Measurements from ENCODE around the gene MAPK10.

Gene MAPK10

DNA sequence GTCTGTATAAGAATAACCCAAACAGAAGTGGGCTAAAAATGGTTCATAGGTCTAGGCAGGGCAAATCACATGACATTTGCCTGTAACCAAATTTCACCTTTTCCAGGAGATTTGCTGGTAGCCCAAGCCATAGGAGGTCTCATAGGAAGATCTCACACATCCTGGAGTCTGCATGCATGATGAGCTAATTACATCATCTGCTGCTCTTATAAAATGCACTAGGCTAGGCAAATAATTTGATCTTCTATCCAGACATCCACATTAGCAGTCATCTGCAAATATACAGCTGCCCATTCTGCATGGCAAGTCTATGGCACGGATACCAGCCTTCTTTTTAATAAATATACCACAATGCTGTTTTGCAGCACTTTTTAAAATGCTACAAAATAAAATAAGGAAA lies 87.2 kb downstream of the MAPK10 start:
- no peak for FAIRE-seq

DNA sequence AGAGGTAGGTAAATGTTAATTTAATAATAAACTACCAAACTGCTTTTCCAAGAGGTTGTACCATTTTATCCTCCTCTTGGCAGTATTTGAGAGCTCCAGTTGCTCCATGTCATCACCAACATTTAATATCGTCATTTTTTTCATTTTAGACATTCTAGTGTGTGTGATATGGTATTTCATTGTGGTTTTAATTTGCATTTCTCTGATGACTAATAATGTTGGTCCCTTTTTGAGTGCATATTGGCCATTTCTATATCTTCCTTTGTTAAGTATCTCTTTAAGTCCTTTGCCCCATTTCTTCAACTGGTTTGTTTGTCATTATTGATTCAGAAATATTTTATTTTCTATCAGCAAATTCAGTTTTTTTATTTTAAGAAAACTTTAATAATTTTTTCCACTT lies 88.8 kb downstream of the MAPK10 start:
- no peak for FAIRE-seq

DNA sequence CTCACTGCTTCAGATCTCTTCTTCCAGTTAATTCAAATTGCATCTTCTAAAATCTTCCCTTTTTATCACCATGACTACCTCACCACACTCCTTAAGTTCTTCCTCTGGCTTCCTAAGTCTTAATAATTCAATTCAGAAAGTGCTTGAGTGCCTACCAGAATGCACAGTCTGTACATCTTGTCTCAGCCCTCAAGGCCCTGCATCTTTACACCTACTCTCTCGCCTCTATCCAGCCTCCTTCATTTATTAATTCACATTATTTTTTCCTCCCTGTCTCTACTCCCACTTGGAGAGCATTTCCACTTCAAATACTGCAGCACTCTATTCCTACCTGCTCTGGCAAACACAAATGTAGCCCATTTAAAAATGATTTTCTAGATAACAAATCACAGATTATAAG lies 90.5 kb downstream of the MAPK10 start:
- FAIRE-seq, result no peak

DNA sequence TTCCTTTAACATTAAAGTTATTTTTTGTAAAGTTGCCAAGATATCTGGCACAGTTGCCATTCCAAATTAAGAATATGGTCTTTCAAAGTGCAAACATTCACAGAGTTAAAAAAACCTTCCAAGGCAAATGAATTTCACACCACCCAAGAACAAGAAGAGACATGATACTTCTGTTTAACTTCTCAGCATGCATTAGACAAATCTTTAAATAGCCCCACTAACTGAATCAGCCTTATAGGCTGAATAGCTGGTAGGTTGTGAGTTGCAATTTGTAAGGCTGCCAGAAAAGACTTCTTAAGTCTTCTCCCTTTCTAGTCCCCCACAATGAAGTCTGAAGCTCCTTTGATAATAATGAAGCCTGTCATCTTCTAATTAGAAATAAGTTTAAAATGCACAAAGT lies 95.6 kb downstream of the MAPK10 start:
- FAIRE-seq, result no peak

DNA sequence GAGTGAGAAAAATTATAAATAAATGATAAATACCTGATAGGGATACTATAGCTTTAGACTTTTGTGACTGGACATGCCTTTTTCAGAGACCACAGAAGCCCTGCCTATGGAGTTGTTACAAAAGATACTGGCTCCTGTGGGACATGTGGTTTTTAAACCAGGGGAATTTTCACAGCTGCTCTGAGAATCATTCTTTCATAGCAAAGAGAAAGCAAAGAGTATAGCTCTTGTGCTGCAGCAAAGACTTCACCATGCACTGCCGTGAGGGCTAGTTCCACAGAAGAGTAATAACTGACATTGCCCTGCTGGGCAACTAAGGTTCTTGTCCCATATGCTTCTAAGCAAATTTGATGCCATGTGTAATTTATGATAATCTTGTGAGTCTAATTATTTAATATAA lies 98.2 kb downstream of the MAPK10 start:
- FAIRE-seq, result no peak

DNA sequence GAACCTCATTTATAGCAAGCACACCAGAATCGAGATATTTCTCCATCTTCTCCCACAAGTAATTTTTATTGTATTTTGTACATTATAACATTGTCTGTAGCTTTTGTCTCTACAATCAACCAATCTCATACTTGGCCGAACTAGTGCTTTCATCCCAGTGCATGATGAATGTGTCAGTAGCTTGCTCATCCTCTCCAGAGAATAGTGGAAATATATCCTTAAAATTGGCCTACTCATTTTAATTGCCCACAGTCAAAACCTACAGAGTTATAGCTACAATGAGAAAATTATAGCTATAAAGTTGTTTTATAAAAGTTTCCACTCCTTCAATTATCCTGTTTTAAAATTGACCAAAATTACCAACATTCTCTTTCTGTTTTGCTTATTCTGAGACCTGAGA lies 103.8 kb downstream of the MAPK10 start:
- no peak for FAIRE-seq

DNA sequence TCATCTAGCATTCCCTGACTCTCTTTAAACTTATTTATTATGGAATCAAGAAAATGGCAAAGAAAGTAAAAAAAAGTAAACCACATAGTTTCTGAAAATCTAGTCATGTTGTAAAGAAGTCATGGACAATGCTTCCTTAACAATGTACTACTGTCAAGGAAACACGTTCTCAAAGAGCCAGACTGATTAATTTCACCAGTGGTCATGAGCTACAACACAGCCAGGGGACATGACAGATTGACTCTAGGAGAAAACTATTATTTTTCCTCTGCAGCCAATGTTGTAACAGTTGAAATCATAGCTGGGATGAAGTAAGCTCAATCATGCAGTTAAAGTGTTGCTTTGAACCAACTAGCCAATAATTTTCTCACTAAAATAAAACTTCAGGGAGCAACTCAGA lies 109.2 kb downstream of the MAPK10 start:
- FAIRE-seq, result no peak

DNA sequence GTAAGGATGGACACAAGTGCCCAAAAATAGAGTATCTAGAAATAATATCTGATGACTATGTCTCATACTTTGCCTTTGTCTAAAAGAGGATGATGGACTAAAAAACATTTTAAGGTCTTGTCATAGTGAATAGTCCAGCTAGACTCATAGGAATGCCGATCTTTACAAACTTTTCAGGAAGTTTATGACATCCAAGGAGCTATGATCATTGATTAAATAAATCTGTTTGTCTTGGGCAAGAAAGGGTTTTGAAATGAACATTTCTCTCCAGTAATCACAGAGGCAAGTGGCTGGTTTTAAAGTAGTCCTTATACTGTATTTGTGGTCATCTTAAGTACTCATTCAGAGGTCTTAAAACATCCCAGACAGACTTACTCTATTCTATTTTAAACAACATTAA lies 109.8 kb downstream of the MAPK10 start:
- no peak for FAIRE-seq

DNA sequence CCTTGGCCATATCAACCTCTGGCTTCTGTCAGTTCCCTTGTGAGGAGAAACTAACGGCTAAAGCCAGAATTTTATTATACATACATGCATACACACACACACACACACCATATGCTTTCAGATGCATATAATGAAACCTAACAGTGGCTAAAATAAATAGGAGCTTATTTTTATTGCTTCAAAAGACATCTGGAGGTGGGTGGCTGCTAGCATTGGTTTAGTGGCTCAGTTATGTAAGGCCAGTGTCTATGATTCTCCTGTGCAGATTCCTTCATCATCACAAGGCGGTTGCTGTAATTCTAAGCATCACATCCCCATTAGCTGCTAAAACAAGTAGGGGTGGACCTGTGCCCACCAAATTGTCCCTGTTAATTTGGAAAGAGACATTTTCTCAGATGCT lies 110.8 kb downstream of the MAPK10 start:
- FAIRE-seq, result no peak

DNA sequence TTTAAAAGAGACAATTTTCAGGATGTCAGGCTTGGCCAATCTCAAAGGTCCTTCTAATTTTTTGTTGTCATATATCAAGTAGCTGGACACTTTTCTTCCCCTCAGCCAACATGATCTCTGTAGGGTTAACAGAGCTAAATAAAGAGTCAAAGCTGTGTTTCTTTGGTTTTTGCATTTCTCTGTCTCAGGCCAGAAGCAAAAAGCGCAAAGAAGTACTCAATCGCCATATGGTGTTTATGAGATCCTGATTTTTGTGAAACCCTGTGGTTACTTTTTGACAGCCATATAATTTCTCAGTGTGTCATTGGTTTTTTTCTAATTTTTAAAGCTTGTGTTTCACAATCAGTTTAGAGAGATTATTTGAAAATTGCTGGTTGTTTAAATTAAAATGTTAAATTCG lies 111.9 kb downstream of the MAPK10 start:
- no peak for FAIRE-seq

DNA sequence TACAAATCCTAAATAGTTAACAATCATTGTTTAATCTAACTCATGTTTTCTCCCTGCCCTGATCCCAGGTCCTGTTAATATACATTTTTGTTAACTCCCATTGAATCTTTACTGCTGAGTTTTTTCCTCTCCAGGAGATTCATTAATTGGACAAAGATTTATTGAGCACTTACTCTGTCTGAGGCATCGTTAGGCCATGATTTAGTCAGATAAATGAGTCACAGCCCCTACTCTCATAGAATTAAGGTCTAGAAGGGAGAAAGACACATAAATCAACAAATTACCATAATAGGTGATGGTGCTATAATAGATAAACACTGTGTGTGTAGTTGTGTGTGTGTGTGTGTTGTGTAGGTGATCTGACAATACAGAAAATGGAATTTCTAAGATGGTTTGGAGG lies 112.5 kb downstream of the MAPK10 start:
- FAIRE-seq, result no peak

DNA sequence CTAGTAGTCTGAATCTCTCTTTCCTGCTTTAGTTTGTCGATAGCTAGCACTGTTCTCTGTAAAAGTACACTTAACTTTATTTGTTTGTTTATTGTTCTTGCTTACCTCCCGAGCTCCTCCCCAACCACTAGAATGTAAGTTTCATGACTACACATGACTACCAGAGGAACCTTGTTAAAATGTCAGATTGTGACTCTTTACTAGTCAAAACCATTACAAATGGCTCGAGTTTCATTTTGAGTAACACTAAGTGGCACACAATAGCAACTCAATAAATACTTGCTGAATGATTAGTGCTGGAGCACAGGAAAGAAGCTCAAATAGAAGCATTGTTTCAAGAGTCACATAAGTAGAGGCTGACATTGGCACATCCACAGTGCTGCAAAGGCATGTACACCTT lies 116.1 kb downstream of the MAPK10 start:
- FAIRE-seq, result no peak

DNA sequence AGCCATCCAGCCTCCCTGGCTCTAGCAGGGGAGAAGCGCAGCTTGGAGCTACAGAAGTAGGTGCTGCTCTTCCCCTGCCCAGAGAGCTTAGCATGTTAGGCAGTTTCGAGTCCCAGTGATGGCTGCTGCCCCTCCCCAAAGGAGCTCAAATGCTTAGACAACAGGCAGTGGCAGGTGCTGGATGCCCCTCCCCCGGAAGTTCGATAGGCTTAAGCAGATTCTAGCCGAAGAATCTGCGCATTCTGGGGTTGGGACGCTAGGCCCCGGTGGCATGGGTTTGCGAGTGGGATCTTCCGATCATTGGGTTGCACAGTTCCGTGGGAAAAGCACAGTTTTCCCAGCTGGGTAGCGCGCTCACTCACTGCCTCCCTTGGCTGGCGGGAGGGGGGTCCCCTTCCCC lies 117.2 kb downstream of the MAPK10 start:
- no peak for FAIRE-seq

DNA sequence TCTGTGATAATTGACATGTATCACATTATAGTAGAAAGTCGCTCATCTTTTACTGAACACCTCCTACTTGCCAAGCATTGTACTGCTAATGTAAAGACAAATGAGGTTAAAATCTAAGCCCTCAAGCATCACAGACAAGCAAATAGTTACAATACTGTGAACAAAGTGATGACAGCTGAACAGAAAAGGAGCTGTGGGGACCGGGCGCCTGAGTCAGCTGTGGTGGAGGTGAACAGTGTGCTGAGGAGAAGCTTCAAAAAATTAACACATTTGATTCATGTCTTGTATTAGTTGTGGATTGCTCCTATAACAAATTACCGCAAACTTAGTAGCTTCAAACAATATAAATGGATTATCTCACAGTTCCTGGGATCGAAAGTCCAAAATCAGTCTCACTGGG lies 124.3 kb downstream of the MAPK10 start:
- FAIRE-seq, result no peak

DNA sequence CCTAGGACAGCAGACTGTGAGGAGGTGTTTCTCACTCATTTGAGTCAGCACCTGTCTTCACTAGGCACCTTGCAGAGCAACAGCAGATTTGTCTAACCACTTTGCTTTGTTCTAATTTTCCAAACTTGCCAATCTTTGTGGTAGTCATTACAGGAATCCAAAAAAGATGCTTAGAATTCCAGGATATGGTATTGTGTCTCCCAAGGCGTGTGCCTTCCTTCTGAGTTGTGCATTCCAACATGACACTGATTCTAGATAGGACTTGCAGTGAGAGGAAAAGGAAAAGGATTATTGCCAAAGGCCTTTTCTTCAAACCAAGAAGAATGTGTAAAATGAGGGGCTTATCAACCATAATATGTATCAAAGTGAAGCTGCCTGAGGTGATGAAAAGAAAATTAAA lies 126.2 kb downstream of the MAPK10 start:
- FAIRE-seq, result no peak

DNA sequence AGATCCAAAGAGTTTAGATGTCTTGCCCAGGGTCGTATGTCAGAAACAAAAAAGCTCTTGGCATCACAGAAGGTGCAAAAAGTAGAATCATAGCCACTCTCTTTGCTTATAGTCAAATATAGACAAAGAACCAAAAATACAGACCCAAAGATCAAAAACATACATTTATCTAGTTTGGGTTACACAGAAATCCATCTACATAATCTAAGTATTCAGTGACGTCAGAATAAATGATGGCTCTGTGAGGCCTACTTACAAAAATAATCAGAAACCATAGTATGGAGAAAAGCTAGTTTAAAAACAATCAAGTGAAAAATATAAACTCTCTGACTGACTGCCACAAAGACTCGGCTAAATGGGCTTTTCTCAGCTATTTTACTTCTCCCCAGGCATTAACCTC lies 126.8 kb downstream of the MAPK10 start:
- FAIRE-seq, result no peak

DNA sequence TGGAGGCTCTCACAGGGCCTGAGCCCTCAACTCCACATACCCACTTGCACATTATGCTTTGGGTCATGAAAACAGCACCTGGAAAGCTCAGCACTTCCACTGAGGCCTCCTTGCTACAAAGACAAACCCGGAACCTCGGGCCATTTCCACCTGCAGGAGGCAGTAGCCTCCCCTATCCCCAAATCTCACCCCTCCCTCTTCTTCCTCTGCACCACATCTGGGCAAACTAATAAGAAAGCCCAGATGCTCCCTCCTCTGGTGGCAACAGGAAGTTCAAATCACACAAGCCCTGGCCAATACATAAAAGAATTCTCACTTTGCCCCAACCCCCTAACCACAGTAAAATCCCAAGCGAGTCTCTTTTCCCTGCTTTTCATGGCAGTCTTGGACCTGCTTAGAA lies 136.4 kb downstream of the MAPK10 start:
- FAIRE-seq, result no peak

DNA sequence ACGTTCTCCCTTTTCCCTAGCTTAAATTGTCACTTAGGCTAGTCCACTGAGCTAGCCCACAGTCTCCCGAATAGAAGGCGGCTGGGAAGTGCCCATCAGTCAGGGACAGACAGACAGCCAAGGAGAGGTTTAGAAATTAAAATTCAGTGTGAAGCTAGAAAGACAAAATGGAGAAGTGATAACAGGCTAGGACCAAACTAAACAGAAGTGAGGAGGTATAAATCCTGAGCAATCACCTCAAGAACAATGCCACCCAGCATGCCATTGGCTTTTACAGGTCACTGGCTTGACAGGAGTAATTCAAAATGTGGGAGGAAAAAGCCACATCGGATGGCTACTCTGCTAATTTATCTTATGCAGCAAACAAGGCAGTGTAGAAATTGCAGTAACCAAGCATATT lies 138.9 kb downstream of the MAPK10 start:
- FAIRE-seq, result no peak

DNA sequence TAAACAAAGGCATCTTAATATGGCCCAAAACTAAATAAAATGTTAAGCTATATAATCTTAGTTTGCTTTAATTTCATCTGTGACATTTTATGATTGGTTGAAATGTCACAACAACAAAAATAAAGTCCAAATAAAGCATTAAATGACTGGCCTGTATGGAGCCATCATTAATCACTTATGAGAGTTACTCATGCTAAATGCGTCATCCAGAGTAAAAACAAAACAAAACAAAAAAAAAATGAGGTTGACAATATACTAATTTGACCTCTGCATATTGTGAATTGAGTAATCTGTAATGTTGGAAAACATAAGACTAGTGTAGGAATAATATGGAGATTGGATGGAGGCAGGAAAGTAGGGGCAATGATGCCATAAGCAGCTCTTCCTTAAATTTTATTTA lies 139.7 kb downstream of the MAPK10 start:
- no peak for FAIRE-seq

DNA sequence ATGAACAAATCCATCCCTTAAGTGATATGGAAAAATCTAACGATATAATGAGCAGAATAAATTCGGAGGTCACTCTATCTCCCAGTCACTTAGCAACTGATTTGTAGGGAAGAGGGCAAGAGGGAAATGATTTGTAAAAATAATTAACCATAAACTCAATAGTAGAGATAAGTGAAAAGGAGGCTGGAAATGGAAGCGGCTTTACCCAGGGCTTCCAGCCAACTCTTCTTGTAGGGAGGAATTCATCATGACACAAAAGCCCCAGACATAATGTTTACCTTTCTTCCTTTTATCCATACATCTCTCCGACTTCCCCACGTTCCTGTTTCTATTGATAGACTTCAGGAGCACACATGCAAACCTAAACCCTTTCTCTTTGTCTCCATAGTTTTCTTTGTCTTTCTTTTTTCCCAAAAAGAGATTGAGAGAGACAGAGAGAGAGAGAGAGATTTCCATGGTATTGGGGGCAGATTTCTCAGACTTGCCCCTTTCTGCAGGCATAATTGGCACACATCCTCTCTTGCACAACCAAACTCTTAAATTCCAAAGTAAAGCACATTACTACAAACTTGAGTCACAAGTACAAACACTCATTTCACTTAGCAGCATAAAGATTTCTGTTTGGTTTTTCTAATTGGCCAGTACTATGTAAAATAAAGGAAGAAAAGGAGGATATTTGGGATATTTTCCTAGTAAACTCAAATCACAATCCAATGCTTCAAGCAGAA lies 140.9 kb downstream of the MAPK10 start:
- no peak for FAIRE-seq

DNA sequence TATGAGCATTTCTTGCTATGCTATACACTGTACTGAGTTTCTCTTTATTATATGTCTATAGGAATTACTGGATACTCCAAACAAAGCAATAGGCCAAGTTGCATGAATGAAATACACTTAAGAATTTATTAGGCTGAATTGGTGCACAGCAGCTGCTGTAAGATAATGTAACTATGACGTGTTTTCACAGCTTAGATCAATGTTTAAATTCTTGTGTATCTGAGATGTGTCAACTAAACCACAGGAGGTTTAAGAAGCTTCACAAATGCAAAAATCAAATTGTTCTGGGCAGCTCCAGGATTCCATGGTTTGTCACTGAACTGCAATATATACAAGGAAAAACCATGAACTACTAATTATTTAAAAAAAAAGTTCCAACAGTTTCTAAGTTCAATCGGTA lies 156.7 kb downstream of the MAPK10 start:
- FAIRE-seq, result no peak

DNA sequence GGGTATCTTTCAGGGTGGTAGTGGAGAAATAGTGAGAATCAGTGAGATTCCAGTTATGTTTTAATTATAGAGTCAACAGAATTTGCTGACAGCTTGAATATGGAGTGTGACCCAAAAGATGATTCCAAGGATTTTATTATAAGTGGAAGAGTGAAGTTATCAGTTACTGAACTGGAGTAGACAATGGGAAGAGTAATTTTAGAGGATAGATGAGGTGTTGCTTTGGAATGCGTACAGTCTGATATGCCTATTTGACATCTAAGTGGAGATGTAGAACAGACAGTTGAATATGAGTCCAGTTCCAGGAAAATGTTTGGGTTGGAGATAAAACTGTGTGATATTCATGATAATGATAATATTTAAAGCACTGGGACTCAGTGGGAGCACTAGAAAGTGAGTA lies 174.2 kb downstream of the MAPK10 start:
- FAIRE-seq, result no peak

DNA sequence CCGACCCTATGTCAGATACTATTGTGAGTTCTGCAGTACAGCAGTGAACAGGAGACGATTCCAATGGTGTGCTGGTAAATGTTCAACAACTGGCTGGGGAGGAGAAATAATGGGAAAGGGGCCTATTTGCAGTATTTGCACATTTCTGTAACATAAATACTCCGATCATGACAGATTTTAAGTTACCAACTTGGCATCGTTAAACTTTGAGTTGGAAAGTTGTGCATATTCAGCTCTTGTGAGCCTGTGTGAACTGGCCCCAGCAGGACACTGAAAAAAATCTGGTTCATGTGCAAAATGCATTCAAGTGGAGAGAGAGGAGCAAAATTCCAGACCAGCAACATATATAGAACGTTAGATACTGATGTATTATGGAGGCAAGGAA lies 175.0 kb downstream of the MAPK10 start:
- FAIRE-seq, result no peak

DNA sequence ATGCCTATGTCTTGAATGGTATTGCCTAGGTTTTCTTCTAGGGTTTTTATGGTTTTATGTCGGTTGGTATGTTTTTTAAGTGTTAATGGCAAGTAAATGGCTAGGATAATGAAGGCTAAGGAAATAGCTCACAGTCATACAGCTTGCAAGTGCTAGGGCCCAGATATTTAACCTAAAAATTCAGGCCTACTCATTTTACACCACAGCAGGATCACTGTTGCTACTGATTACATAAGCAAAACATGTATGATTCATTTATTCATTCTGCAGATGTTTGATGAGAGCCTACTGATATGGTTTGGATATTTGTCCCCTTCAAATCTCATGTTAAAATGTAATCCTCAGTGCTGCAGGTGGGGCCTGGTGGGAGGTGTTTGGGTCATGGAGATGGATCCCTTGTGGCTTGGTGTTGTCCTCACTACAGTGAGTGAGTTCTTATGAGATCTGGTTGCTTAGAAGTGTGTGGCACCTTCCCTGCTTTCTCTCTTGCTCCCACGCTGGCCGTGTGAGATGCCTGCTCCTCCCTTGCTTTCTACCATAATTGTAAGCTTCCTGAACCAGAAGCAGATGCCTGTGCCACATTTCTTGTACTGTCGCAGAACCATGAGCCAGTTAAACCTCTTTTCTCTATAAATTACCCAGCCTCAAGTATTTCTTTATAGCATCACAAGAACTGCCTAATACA lies 175.5 kb downstream of the MAPK10 start:
- no peak for FAIRE-seq

DNA sequence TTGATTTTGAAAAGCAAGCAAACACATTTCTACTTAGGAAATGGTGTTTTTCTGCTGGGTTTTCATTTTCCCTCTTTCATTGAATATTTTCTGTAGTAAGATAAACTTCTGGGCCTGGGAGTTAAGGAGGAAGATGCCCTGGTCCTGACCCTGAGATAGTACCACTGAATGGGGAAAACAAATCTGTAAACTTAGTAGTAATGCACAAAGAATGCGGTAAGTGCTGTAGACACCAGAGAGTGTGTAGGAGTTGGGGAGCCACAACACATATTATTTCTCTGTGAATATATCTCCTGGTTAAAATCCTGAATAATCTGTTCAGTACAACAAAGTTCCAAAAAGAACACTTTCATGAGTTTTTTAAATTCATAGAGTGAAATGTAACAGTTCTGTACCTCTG lies 178.3 kb downstream of the MAPK10 start:
- no peak for FAIRE-seq

Data from G401.6 (cell line).